GM19395 (cell line): ENCODE data around the gene PMCH.
"Not testable (repeated sequence)": the region's sequence is repeated elsewhere in the genome, so short reads cannot be mapped to it uniquely, and the experiment has no call there.

Source experiments
- ATAC-seq: cut with Tn5 transposase; IDR thresholded peaks from one replicate; pipeline ENCODE4 v1.9.1; 2021; ENCODE audit warnings: mild to moderate bottlenecking, moderate library complexity; ENCODE audit not compliant: unreplicated experiment

The PMCH gene, protein sequence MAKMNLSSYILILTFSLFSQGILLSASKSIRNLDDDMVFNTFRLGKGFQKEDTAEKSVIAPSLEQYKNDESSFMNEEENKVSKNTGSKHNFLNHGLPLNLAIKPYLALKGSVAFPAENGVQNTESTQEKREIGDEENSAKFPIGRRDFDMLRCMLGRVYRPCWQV

GRCh38 chr12:102197789-102198188 lies at the start of gene PMCH:
TSS of gene PMCH (minus strand) at chr12:102197833. CDS start at chr12:102197770, 63 bp downstream.
- ATAC-seq, result peak; percentile 92

DNA sequence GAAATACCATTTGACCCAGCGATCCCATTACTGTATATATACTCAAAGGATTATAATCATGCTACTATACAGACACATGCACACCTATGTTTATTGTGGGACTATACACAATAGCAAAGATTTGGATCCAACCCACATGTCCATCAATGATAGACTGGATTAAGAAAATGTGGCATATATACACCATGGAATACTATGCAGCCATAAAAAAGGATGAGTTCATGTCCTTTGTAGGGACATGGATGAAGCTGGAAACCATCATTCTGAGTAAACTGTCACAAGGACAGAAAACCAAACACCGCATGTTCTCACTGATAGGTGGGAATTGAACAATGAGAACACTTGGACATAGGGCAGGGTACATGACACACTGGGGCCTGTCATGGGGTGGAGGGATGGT lies 43.2 kb upstream of the PMCH start:
- not testable (repeated sequence) for ATAC-seq

DNA sequence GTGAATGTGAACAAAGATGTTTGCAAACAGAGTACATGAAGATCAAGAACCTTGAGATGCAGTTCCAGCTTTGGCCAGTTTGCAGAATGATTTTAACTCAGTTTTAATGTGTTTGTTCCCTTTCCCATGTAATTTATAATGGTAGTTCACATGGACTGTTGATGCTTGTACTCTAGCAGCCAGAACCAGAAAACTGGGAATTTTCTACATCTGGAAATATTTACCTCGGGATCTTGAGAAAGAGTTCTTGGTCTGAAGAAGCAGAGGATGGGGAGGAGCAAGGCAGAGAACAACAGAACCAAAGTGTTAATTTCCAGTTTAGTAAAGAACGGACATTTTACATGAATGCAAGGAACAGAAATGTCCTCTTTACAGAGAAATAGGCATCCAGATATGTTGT lies 37.0 kb upstream of the PMCH start:
- ATAC-seq, result no peak

- ATAC-seq, result no peak
These were observed 34.8 kb upstream of the PMCH start for GRCh38 chr12:102232446-102232845.

DNA sequence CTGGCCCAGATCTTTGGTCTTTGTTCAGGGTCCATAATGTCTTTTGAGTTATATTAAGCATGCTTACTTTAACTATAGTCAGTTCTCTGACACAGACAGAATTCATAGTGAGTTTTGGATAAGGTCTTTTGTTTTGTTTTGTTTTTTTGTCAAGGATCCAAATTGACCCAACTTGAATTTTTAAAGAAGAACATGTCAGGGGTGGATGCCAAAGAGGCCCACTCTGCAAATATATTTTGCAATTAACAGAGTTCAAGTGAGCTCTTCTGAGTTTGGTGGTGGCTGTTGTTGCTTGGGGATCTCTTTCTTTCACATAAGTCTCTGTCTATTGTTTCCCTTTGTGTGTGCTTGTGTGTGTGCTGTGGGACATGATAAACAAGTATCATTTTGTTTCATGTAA lies 34.4 kb upstream of the PMCH start:
- no peak for ATAC-seq

DNA sequence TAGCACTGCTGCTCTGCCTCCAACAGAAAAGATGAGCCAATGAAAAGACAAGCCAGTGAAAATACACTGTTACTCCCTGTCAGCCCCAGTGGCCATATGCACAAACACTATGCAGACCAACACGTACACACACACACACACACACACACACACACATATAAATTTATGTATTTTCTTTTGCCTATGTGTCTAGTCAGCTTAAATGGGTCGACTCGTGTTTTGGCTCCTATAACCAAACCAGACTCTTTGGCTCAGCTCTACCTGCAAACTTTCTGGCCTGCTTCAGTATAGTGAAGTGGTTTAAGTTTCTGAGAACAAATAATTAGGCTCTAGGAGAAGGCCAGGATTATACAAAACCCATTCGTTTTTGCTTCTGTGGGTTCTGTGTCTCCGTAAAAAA lies 30.3 kb upstream of the PMCH start:
- ATAC-seq, result no peak

DNA sequence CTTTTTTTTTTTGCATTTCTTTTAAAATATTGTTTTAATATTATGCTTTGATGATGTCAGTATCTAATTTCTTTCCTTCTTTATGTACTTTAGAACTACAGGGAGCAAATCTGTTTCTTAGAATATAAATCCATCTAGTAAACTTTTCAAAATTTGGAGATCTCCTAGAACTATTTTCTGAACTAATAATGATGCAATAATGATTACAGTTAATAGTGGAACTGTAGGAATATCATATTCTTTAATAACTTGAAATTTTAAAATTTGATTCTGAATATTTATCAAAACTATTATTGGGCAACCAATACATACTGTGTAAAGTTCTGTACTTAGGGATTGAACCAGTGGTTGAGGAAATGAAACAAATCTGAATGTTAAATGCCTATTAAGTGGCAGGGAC lies 23.1 kb upstream of the PMCH start:
- no peak for ATAC-seq

DNA sequence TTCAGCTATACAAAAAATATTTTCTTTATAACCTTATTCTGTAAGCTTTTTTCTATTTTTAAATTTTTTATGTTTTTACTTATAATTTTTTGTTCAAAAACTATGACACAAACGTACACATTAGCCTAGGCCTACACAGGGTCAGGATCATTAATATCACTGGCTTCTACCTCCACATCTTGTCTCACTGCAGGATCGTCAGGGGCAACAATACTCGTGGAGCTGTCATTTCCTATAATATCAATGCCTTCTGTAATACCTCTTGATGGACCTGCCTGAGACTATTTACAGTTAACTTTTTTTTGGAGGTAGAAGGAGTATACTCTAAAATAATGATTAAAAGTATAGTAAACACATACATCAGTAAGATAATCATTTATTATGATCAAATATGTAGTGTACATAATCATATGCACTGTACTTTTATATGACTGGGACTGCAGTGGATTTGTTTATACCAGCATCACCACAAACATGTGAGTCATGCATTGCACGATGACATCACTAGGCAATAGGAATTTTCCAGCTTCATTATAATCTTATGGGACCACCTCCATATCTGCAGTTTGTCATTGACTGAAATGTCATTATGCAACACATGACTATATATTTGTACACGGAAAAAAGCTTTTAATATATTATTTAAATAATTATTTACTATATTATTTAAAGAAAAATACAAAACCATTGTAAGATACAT lies 18.5 kb upstream of the PMCH start:
- ATAC-seq, result no peak

DNA sequence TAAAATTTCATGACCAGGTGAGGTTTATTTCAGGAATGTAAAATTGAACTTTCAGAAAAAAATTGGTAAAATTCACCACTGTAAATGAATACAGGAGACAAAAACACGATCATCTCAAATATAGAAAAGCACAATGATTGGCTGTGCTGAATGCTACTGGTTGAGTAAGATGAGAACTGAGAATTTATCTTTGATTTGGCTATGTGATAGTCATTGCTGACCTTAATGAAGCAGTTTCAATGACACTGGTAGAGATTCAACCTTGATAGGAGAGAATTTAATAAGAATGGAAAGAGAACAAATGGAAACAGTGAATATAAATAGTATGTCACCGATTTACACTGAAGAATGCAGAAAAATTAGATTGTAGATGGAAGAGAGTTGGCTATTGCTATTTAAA lies 6.4 kb upstream of the PMCH start:
- ATAC-seq, result no peak

DNA sequence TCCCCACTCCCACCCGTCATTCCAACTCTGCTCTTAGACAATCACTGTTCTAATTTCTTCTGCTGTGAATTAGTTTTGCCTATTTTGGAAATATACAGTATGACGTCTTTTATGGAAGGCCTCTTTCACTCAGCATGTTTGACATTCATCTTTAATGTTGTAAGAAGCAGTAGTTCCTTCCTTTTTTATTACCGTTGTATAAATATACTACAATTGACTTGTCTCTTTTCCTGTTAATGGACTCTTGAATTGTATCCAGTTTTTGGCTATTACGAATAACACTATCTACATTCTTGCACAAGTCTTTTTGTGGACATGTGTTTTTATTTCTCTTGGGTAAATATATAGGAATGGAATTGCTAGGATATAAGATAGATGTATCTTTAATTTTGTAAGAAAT lies 4.9 kb upstream of the PMCH start:
- ATAC-seq, result no peak

DNA sequence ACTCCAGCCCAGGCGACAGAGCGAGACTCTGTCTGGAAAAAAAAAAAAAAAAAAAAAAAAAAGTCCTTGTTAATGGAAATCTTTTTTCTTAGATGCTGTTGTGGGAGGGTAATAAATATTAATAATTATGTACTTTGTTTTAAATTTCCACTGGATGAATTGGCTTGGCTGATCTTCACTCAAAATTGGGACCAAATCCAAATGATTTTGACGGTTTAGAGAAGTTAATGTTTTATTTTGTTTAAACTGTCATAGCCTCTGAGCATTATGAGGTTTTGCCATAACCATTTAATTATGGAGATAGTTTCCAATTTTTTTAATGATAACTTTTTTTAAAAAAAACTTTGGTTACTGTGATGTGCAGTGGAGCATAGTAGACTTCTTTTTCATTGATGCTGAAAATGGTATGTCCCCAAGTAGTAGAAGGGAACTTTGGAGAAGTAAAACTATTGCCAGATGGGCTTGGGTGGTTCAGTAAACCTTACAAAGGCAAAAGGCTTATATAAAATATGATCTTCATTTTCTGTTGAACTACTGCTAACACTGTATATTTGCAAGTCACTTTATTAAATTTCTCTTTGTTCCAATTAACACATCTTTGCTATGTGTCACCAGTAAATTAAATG lies 3.9 kb upstream of the PMCH start:
- no peak for ATAC-seq

GRCh38 chr12:102195826-102196225 lies 1.8 kb downstream of the PMCH start:
- ATAC-seq, result no peak

DNA sequence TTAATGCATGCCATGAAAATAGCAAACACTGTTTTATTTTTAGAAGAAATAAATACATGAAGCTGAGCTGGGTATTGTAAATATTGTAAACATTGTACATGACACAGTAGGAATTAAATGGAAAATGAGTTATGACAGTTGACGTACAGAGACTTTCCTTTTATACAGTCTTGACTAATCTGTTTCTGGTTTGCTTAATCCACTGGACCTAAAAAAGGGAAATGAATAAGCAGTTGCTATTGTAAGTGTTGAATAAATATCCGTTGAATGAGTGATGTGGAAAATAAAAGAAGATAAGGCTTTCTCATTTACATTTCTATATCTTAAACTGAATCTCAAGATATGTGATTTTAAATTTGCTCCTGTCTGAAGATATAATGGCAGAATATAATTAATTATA lies 15.0 kb downstream of the PMCH start:
- ATAC-seq, result no peak

- no peak for ATAC-seq
These were observed 22.9 kb downstream of the PMCH start for GRCh38 chr12:102174761-102175160.

GRCh38 chr12:102174117-102174516 lies 23.5 kb downstream of the PMCH start:
- ATAC-seq, result no peak

- no peak for ATAC-seq
These were observed 25.2 kb downstream of the PMCH start for GRCh38 chr12:102172436-102172835.

- ATAC-seq, result no peak
These were observed 25.7 kb downstream of the PMCH start for GRCh38 chr12:102171951-102172350.

GRCh38 chr12:102169922-102170621 lies 27.6 kb downstream of the PMCH start:
- peak; percentile 69 for ATAC-seq

DNA sequence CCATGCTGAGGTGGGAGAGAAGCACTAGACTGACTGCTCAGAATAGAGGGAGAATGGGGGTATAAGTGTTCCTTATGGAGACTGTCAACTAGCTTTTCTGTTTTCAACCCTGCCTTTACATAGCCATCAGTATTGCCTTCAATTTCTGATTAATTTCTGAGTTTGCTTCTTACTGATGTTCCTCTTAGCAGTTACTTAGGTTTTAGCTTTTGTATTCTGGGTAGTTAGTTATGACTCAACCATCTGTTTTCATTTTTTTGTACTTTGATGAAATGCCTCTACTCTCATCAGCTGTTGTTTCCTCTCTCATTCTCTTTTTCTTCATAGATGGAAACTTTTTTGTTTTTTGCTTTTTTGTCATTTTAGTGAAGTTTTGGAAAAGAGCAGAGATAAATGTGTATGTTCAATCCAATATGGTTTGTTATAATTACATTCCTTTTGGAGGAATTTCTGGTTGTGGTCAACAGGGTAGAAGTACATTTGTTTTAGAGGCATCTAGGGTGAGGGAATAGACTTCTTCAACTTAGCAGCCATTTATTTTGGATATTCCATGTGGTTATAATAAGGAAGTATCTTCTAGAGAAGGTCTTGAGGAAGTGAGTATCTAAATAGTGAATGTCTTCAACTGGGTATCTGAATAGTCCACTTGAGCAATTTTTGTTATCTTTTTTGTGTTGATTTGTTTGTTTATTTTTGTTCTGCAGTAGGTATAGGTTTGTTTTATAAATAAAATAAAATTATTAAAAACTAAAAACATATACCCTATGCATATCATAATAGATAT lies 29.6 kb downstream of the PMCH start:
- ATAC-seq, result peak; percentile 82

GRCh38 chr12:102163383-102163782 lies 34.2 kb downstream of the PMCH start:
- no peak for ATAC-seq

- ATAC-seq, result not testable (repeated sequence)
These were observed 42.4 kb downstream of the PMCH start for GRCh38 chr12:102155206-102155605.
